Measurements from ENCODE around the gene E2F4. TPM values are rescaled to one million over a fixed set of nuclear protein-coding genes. Genes with fewer than 3 reads are reported as not detected.

E2F4 gene
- total RNA-seq, 1 experiment from 2014 or later = 81.0 TPM

DNA sequence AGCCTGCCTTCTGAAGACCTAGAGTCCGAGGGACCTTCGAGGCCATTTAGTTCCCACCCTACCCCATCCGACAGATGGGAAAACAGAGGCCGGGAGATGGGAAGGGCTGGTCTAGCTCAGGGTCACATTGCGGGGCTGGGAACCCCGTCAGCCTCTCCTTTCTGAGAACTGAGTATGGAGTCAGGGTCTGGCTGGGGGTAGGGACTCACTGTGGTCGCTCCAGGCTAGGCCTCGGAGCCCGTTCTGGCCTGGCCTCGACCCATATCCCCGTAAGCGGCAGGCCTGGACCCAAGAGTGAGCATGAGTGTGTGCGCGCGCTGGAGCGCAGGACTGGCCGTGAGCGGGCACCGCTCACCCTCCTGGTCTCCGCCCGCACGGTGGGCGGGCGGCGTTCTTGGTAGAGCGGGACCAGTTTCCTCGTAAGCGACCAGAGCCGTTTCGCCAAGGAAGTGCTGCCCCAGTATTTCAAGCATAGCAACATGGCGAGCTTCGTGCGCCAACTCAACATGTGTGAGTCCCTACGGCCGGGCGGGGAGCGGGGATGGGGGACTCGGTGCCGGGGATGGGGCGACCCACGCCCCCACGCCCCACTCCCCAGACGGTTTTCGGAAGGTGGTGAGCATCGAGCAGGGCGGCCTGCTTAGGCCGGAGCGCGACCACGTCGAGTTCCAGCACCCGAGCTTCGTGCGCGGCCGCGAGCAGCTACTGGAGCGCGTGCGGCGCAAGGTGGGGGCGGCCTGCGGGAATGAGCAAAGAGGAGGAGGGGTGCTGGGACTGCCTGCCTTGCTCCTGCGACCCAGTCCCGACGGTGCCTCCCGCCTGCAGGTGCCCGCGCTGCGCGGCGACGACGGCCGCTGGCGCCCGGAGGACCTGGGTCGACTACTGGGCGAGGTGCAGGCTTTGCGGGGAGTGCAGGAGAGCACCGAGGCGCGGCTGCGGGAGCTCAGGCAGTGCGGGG, 26.6 kb upstream of the E2F4 start:
- H3K36me3 Mint-ChIP-seq (ENCODE audit: insufficient read depth, unreplicated experiment) = peaks cover 12% of the 10 kb centered on the region
- H3K27ac Mint-ChIP-seq (ENCODE audit: low read depth, unreplicated experiment) = no peak overlapping the region
- intact Hi-C loops (cut with micrococcal nuclease) = no loop called here
- ChIA-PET CTCF (interaction anchor here (0.5 to 0.6 kb wide), 2 partner anchors 29 to 35 kb away, joined by 3 to 5 read pairs; no protein-coding TSS in a partner anchor), POLR2A (interaction anchor here (1.1 kb wide), 1 partner anchor 12 kb away, joined by 3 read pairs; no protein-coding TSS in a partner anchor)
- no peaks in the 10 kb centered on the region for H3K27me3 Mint-ChIP-seq (ENCODE audit: insufficient read depth, unreplicated experiment)
- H3K4me1 Mint-ChIP-seq (ENCODE audit: insufficient read depth, unreplicated experiment) = peaks cover 8% of the 10 kb centered on the region
- no peak for DNase-seq (ENCODE audit: unreplicated experiment)
- H3K9me3 Mint-ChIP-seq (ENCODE audit: unreplicated experiment) = no peaks in the 10 kb centered on the region
- H3K4me3 Mint-ChIP-seq (ENCODE audit: unreplicated experiment) = no peak overlapping the region
- TF ChIP-seq CTCF (IDR thresholded peaks at IDR 0.05; ENCODE audit: unreplicated experiment) = no peak
- BruUV-seq (replicated peaks) = no TSS peak

GRCh38 chr16:67166110-67166547, 25.8 kb upstream of the E2F4 start:
- peaks cover 12% of the 10 kb centered on the region for H3K4me1 Mint-ChIP-seq (ENCODE audit: insufficient read depth, unreplicated experiment)
- ChIA-PET POLR2A (interaction anchor here (1.1 kb wide), 1 partner anchor 12 kb away, joined by 3 read pairs; no protein-coding TSS in a partner anchor), CTCF (interaction anchor here (0.7 kb wide), 1 partner anchor 10 kb away, joined by 3 read pairs; no protein-coding TSS in a partner anchor)
- no peaks in the 10 kb centered on the region for H3K9me3 Mint-ChIP-seq (ENCODE audit: unreplicated experiment)
- no peak for DNase-seq (ENCODE audit: unreplicated experiment)
- no peaks in the 10 kb centered on the region for H3K27me3 Mint-ChIP-seq (ENCODE audit: insufficient read depth, unreplicated experiment)
- intact Hi-C loops (cut with micrococcal nuclease) = no loop called here
- no TSS peak for BruUV-seq (replicated peaks)
- peaks cover 12% of the 10 kb centered on the region for H3K36me3 Mint-ChIP-seq (ENCODE audit: insufficient read depth, unreplicated experiment)
- no peak overlapping the region for H3K4me3 Mint-ChIP-seq (ENCODE audit: unreplicated experiment)
- no peak for TF ChIP-seq CTCF (IDR thresholded peaks at IDR 0.05; ENCODE audit: unreplicated experiment)
- no peak overlapping the region for H3K27ac Mint-ChIP-seq (ENCODE audit: low read depth, unreplicated experiment)

DNA sequence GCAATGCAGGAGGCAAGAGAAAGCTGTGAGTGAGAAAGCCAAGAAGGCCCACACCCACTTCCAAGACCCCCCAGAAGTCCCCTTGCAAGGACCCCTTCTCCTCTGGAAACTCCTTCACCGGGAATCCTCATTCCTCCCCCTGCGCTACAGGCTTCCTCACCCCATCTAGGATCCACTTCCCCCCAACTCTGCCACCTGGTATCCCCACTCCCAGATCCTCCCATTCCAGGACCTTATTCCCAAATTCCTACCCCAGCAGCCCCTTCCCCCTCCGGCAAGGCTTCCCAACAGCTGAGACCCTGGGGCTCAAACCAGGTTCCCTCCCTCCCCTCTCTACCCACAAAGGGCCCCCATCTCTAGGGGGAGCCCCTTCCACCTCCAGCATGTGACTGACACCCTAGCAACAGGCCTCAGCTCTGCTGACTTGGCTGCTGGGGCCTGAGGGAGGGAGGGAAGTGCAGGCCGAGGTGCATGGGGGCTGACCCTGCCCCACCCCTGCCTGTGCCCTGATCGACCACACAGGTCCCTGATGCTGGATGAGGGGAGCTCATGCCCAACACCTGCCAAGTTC, 25.3 kb upstream of the E2F4 start:
- ChIA-PET CTCF (interaction anchor here (0.7 kb wide), 2 partner anchors 9 to 12 kb away, joined by 3 read pairs; no protein-coding TSS in a partner anchor), POLR2A (no interaction called here)
- Mint-ChIP-seq H3K36me3 (ENCODE audit: insufficient read depth, unreplicated experiment) (peaks cover 11% of the 10 kb centered on the region), H3K9me3 (ENCODE audit: unreplicated experiment) (no peaks in the 10 kb centered on the region), H3K27me3 (ENCODE audit: insufficient read depth, unreplicated experiment) (no peaks in the 10 kb centered on the region), H3K4me3 (ENCODE audit: unreplicated experiment) (no peak overlapping the region), H3K27ac (ENCODE audit: low read depth, unreplicated experiment) (no peak overlapping the region), H3K4me1 (ENCODE audit: insufficient read depth, unreplicated experiment) (peaks cover 18% of the 10 kb centered on the region)
- no peak for DNase-seq (ENCODE audit: unreplicated experiment)
- BruUV-seq (replicated peaks) = no TSS peak
- no peak for TF ChIP-seq CTCF (IDR thresholded peaks at IDR 0.05; ENCODE audit: unreplicated experiment)
- intact Hi-C loops (cut with micrococcal nuclease) = no loop called here

DNA sequence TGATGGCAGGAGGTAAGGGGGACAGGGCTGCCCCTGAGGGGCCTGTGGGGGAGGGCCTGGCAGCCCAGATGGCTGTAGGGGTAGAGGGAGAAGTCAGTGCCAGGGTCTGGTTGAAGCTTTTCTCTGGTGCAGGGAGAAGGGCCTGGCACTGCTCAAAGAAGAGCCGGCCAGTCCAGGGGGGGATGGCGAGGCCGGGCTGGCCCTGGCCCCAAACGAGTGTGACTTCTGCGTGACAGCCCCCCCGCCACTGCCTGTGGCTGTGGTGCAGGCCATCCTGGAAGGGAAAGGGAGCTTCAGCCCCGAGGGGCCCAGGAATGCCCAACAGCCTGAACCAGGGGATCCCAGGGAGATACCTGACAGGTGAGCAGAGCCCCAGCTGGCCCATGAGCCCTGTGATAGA, 24.4 kb upstream of the E2F4 start:
- Mint-ChIP-seq H3K27me3 (ENCODE audit: insufficient read depth, unreplicated experiment) (no peaks in the 10 kb centered on the region), H3K4me3 (ENCODE audit: unreplicated experiment) (no peak overlapping the region), H3K4me1 (ENCODE audit: insufficient read depth, unreplicated experiment) (peaks cover 23% of the 10 kb centered on the region), H3K36me3 (ENCODE audit: insufficient read depth, unreplicated experiment) (peaks cover 5% of the 10 kb centered on the region), H3K9me3 (ENCODE audit: unreplicated experiment) (no peaks in the 10 kb centered on the region), H3K27ac (ENCODE audit: low read depth, unreplicated experiment) (no peak overlapping the region)
- ChIA-PET CTCF (interaction anchor here (0.7 kb wide), 1 partner anchor 31 kb away, joined by 3 read pairs; no protein-coding TSS in a partner anchor), POLR2A (interaction anchor here (0.6 kb wide), 1 partner anchor 150 kb away, joined by 3 read pairs; no protein-coding TSS in a partner anchor)
- no TSS peak for BruUV-seq (replicated peaks)
- no peak for DNase-seq (ENCODE audit: unreplicated experiment)
- TF ChIP-seq CTCF (IDR thresholded peaks at IDR 0.05; ENCODE audit: unreplicated experiment) = no peak
- intact Hi-C loops (cut with micrococcal nuclease) = no loop called here

All from MCF 10A (cell line).